ENCODE measurements around the gene FGF18. TPM values are rescaled to one million over a fixed set of nuclear protein-coding genes. Genes with fewer than 3 reads are reported as not detected.

FGF18 gene
- total RNA-seq, 1 experiment from 2014 or later, result 0.94 TPM

GRCh38 chr5:171457208-171457981 is 37.9 kb downstream of the FGF18 start:
- no peak overlapping the region for H4K91ac ChIP-seq (ENCODE audit: insufficient read length, low read depth, low read length)
- no peak overlapping the region for H3K18ac ChIP-seq (ENCODE audit: insufficient read length, low read depth, low read length)
- no peak for DNase-seq
- no peak overlapping the region for H2BK15ac ChIP-seq (ENCODE audit: low read depth, low read length)
- H3K27ac ChIP-seq (ENCODE audit: insufficient read length, low read depth, low read length), result no peak overlapping the region
- H3K9ac ChIP-seq (ENCODE audit: extremely low read depth, insufficient read length, low read length), result no peak overlapping the region
- no peak overlapping the region for H2BK12ac ChIP-seq (ENCODE audit: insufficient read length, low read depth, low read length)
- no peaks in the 10 kb centered on the region for H3K79me2 ChIP-seq (ENCODE audit: insufficient read depth, low read length)
- peaks cover 14% of the 10 kb centered on the region for H3K27me3 Mint-ChIP-seq (ENCODE audit: low read depth)
- H3K27me3 ChIP-seq (ENCODE audit: insufficient read depth, low read length), result no peaks in the 10 kb centered on the region
- H3K4ac ChIP-seq (ENCODE audit: low read depth, low read length), result no peak overlapping the region
- no peak for TF ChIP-seq CTCF (conservative IDR thresholded peaks at IDR 0.05)
- H3K27ac Mint-ChIP-seq, result no peak overlapping the region; a peak in 1 of 7 replicates
- no peak overlapping the region for H4K5ac ChIP-seq (ENCODE audit: insufficient read length, low read depth, low read length)
- no peak overlapping the region for H2AFZ ChIP-seq (ENCODE audit: low read length)
- H3K23me2 ChIP-seq (ENCODE audit: insufficient read length, low read depth, low read length, poor library complexity, severe bottlenecking), result no peaks in the 10 kb centered on the region
- no peaks in the 10 kb centered on the region for H3K79me1 ChIP-seq (ENCODE audit: insufficient read depth, low read depth, low read length, poor library complexity, severe bottlenecking)
- H3K4me1 Mint-ChIP-seq, result peaks cover 18 to 36% of the 10 kb centered on the region in 2 experiments
- H2BK5ac ChIP-seq (ENCODE audit: insufficient read length, low read length), result no peak overlapping the region
- no peak overlapping the region for H2BK20ac ChIP-seq (ENCODE audit: low read depth, low read length, poor library complexity, severe bottlenecking)
- no peaks in the 10 kb centered on the region for H3K36me3 Mint-ChIP-seq (ENCODE audit: insufficient read depth in 1 of 3, low read depth in 3 of 3)
- no peaks in the 10 kb centered on the region for H3K9me3 Mint-ChIP-seq
- H3K56ac ChIP-seq (ENCODE audit: insufficient read length, low read depth, low read length), result no peak overlapping the region
- H3K23ac ChIP-seq (ENCODE audit: insufficient read length, low read depth, low read length), result no peak overlapping the region
- no peaks in the 10 kb centered on the region for H3K9me3 ChIP-seq (ENCODE audit: control insufficient read depth, low read depth, low read length)
- no peak overlapping the region for H4K8ac ChIP-seq (replicated peaks; ENCODE audit: insufficient read length, low read depth, low read length)
- no peaks in the 10 kb centered on the region for H4K20me1 ChIP-seq (ENCODE audit: control insufficient read depth, insufficient read depth, insufficient read length)
- no peak overlapping the region for H2BK120ac ChIP-seq (ENCODE audit: low read depth, low read length, poor library complexity, severe bottlenecking)
- peaks cover 2% of the 10 kb centered on the region; the same call in 1 of the 2 replicates for H3K4me1 ChIP-seq (ENCODE audit: insufficient read depth, low read length)
- no peak overlapping the region for H3K4me2 ChIP-seq (ENCODE audit: insufficient read depth, insufficient read length, low read length)
- H3T11ph ChIP-seq (ENCODE audit: low read length), result no peak overlapping the region
- no CpG with 5 or more reads among the region's 25 CpGs for WGBS (ENCODE audit: extremely low coverage, insufficient read length, low lambda C conversion rate)
- no peak overlapping the region for H2AK5ac ChIP-seq (ENCODE audit: insufficient read length, low read length)
- H3K14ac ChIP-seq (ENCODE audit: insufficient read depth, low read length), result no peak overlapping the region
- H3K4me3 Mint-ChIP-seq, result no peak overlapping the region; a peak in 1 of 5 replicates
